Cardiac fibroblast (primary cell): ENCODE data around the gene SLC30A7.
"Not testable (repeated sequence)": the region's sequence is repeated elsewhere in the genome, so short reads cannot be mapped to it uniquely, and the experiment has no call there.

Experiments used
- DNase-seq, 2 donors: peaks; one replicate each; pipeline versions ENCODE4 v3.0.0 to v3.0.0-alpha.2; 2010; ENCODE audit warnings: low read depth in 2 of 2
- H3K4me3 ChIP-seq, 2 donors: replicated peaks in 1 of 2; 1 replicate in 1 of 2; 2 replicates in 1 of 2; pipeline ENCODE4 v1.5.1; 2011; ENCODE audit warnings: low read depth in 2 of 2, low read length in 2 of 2, mild to moderate bottlenecking in 2 of 2, moderate library complexity in 1 of 2
- TF ChIP-seq, protein P1 (sequence below): IDR thresholded peaks from one replicate; pipeline ENCODE4 v1.5.1; 2011; ENCODE audit warnings: low read depth, mild to moderate bottlenecking, low read length, inconsistent platforms

Gene SLC30A7, protein sequence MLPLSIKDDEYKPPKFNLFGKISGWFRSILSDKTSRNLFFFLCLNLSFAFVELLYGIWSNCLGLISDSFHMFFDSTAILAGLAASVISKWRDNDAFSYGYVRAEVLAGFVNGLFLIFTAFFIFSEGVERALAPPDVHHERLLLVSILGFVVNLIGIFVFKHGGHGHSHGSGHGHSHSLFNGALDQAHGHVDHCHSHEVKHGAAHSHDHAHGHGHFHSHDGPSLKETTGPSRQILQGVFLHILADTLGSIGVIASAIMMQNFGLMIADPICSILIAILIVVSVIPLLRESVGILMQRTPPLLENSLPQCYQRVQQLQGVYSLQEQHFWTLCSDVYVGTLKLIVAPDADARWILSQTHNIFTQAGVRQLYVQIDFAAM

DNA sequence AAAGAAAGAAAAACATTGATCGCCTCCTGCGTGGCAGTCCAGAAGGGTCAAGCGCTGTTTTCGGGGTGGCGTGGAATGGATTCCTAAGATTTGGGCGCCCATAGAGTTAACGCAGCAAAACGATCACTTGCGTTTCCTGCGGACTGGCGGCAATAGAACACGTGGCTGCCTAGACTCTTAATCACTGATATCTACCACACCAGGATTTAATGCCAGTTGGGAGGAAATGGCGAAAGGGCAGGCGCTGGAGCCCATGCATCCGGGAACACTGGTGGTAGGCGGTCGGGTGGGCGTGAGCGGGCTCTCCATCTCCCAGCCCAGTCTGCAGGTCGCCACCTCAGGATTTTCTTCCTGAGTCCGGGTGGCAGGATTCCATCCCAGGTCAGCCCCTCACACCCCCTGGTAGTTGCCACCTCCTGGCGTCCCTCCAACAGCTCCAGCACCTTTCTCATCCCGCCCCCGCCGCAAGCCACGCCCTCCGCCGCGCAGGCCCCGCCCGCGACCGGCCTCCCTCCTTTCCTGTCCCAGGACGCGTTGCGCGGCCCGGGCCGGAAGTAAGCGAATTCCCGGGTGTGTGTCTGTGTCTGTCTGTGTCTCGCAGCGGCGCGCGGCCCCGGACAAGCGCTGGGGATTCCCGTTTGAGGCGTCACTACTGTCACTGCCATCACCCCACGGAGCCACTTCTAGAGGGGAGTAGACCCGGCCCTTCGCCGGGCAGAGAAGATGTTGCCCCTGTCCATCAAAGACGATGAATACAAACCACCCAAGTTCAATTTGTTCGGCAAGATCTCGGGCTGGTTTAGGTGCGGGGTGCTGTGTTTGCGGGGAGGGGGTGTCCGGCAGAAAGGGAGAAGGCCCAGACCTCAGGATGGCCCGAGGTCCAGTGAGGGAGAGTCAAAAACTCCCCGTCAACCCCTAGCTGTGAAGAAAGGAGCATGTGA is at the start of gene SLC30A7:
TSS of gene SLC30A7 (plus strand) at position 551 of the 941 bp plus-strand sequence. CDS start at position 724, 173 bp downstream.
- TF ChIP-seq, protein P1, sequence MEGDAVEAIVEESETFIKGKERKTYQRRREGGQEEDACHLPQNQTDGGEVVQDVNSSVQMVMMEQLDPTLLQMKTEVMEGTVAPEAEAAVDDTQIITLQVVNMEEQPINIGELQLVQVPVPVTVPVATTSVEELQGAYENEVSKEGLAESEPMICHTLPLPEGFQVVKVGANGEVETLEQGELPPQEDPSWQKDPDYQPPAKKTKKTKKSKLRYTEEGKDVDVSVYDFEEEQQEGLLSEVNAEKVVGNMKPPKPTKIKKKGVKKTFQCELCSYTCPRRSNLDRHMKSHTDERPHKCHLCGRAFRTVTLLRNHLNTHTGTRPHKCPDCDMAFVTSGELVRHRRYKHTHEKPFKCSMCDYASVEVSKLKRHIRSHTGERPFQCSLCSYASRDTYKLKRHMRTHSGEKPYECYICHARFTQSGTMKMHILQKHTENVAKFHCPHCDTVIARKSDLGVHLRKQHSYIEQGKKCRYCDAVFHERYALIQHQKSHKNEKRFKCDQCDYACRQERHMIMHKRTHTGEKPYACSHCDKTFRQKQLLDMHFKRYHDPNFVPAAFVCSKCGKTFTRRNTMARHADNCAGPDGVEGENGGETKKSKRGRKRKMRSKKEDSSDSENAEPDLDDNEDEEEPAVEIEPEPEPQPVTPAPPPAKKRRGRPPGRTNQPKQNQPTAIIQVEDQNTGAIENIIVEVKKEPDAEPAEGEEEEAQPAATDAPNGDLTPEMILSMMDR = no peak
- peak within 1 kb of the TSS; percentile 87 to 93 for H3K4me3 ChIP-seq
- peak; percentile 93 for DNase-seq

DNA sequence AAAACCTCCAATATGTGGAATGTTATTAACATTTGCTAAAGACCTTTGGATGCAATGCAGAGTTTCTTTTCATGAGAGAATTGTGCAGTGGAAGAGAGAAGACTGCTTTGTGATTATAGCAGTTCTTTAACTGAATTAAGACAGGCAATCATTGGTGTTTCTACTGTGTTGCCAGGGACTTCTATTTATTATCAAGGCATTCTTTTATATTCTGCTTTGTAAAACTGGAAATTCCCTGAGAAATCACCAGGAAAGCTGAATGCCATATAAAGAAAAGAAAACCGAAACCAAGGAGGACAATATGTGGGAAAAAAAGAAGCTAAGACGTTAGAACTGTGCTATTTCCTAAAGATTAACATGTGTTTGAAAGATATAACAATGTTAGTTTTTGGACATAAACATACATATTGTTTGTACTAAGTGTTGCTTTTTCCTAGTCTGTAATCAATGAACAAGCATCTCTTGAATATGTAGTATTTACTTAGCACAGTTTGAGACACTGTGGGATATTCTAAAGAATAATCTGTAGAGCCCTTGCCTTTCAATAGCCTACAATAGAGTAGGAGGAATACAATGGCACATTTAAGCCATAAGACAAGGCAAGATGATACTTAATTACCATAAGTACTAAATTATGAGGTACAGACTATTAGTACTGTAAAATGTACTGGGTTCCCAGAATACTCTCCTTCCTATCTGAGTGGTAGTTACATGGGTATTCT is 48.4 kb upstream of the SLC30A7 start:
- DNase-seq = peak; percentile 41 to 75
- TF ChIP-seq, protein P1 = no peak
- H3K4me3 ChIP-seq = peak overlapping the region in 1 of 2 donors; percentile 0

DNA sequence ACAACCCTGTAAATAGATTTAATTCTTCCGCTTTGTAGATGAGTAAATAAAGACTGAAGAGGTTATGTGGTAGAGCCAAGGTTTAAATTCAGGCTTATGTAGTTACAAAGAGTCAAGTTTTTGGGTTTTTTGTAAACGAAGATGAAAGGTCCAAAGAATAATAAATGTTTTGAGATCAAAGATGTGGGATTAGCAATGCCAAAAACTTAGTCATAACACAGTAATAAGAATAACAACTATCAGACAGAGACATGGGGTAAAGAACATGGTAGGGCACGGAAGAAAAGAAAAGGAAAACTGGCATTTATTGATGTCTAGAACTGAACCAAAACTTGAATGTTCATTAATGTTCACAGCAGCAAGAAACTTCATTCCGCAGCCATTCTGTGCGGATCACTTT is 44.2 kb upstream of the SLC30A7 start:
- no peak overlapping the region for H3K4me3 ChIP-seq
- DNase-seq = peak in 1 of 2 donors; percentile 50

DNA sequence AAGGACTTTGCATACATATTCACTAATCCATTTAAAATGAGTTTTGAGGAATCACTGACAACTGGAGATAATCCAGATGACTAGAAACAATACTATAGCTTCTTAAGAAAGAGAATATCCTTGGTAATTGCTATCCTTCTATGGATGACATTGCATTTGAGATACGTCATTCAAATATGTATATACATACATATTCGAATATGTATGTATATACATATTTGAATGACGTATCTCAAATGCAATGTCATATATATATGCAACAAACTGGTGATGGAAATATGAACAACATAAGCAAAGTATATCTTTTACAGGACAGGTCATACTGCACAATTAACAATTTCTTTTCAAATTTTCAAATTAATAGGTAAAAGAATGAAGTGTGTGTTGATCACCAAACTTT is 42.9 kb upstream of the SLC30A7 start:
- no peak for DNase-seq
- TF ChIP-seq, protein P1 = no peak
- H3K4me3 ChIP-seq = no peak overlapping the region

More for the DNA sequence above, 44.2 kb upstream of the SLC30A7 start:
- TF ChIP-seq, protein P1 = no peak

DNA sequence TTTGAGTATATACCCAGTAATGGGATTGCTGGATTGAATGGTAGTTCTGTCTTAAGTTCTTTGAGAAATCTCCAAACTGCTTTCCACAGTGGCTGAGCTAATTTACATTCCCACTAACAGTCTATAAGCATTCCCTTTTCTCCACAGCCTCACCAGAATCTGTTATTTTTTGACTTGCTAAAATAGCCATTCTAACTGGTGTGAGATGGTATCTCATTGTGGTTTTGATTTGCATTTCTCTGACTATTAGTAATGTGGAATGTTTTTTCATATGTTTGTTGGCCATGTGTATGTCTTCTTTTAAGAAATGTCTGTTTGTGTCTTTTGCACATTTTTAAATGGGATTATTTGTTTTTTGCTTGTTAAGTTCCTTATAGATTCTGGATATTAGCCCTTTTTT is 40.8 kb upstream of the SLC30A7 start:
- peak; percentile 52 to 68 for DNase-seq
- H3K4me3 ChIP-seq = not testable (repeated sequence)

DNA sequence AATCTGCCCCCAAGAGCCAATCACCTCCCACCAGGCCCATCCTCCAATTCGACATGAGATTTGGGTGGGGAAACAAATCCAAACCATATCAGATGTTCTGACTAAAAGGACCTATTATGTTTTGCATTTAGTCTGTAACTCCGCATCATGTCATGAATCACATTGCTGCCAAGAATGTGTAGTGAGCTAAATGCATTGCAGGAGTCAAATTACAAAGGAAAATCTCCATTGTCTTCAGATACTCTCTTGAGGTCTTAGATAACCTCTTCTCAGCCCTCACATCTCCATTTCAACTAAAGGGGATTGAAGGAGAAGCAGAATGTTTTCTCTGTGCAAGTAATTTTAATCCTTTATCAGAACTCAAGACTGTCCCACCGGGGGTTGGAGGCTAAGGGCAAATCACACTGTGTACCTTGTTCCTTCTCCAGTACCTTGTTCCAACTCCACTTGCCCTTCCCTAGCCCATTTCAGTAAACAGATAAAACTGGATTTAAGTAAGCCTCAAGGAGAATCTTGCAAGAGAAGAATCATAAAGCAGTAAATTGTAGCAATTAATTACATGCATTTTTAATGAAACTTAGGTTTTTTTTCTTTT is 35.4 kb upstream of the SLC30A7 start:
- TF ChIP-seq, protein P1 = no peak
- DNase-seq = peak; percentile 72 to 82
- no peak overlapping the region for H3K4me3 ChIP-seq
